NB4 (cell line): ENCODE results near the gene PFKFB3.

Experiments
- DNase-seq: peaks from one replicate; pipeline ENCODE4 v3.0.0; 2010; ENCODE audit warnings: low read depth
- H3K4me3 ChIP-seq: one replicate; pipeline ENCODE4 v1.5.1; 2011; ENCODE audit warnings: mild to moderate bottlenecking, low read depth, low read length, moderate library complexity
- MYC ChIP-seq: IDR thresholded peaks from 2 replicates; pipeline ENCODE4 v1.6.1; 2011; ENCODE audit warnings: low read depth, low read length
- POLR2A ChIP-seq: IDR thresholded peaks from 2 replicates; pipeline ENCODE4 v1.6.1; 2011; ENCODE audit warnings: mild to moderate bottlenecking; ENCODE audit not compliant: insufficient read length; ENCODE audit errors: extremely low read depth
- TF ChIP-seq, protein P1 (sequence below): IDR thresholded peaks from one replicate; pipeline ENCODE4 v1.5.1; 2012; ENCODE audit warnings: low read depth, low read length
- TF ChIP-seq, protein P2 (sequence below): IDR thresholded peaks from 2 replicates; pipeline ENCODE4 v1.6.1; 2011; ENCODE audit warnings: low read depth, low read length

The PFKFB3 gene

GRCh38 chr10:6255548-6256061 lies 52.9 kb downstream of the PFKFB3 start:
- DNase-seq = no peak
- TF ChIP-seq, protein P1, sequence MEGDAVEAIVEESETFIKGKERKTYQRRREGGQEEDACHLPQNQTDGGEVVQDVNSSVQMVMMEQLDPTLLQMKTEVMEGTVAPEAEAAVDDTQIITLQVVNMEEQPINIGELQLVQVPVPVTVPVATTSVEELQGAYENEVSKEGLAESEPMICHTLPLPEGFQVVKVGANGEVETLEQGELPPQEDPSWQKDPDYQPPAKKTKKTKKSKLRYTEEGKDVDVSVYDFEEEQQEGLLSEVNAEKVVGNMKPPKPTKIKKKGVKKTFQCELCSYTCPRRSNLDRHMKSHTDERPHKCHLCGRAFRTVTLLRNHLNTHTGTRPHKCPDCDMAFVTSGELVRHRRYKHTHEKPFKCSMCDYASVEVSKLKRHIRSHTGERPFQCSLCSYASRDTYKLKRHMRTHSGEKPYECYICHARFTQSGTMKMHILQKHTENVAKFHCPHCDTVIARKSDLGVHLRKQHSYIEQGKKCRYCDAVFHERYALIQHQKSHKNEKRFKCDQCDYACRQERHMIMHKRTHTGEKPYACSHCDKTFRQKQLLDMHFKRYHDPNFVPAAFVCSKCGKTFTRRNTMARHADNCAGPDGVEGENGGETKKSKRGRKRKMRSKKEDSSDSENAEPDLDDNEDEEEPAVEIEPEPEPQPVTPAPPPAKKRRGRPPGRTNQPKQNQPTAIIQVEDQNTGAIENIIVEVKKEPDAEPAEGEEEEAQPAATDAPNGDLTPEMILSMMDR = no peak
- TF ChIP-seq MYC (no peak), POLR2A (no peak)
- TF ChIP-seq, protein P2, sequence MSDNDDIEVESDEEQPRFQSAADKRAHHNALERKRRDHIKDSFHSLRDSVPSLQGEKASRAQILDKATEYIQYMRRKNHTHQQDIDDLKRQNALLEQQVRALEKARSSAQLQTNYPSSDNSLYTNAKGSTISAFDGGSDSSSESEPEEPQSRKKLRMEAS = no peak
- H3K4me3 ChIP-seq = no peak overlapping the region

DNA sequence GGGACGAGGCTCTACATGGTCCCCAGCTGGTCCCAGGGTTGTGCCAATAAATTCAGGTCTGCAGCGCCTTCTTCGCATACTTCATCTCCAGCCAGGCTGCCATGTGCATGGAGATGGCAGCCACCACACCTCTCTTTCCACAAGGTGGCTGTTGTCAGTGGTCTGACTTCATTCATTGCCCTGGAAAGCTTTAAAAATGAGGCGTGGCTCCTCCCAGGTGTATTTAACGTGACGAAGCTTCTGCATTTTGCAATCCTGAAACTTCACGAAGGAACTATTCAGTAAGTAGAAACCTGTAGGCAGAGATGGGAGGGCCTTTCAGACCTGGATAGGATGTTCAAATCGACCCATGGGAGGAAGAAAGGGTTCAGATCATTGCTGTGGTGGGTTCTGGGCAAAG lies 53.7 kb downstream of the PFKFB3 start:
- TF ChIP-seq MYC (no peak), POLR2A (no peak)
- TF ChIP-seq, protein P1 = no peak
- TF ChIP-seq, protein P2 = no peak
- H3K4me3 ChIP-seq = no peak overlapping the region
- DNase-seq = no peak

DNA sequence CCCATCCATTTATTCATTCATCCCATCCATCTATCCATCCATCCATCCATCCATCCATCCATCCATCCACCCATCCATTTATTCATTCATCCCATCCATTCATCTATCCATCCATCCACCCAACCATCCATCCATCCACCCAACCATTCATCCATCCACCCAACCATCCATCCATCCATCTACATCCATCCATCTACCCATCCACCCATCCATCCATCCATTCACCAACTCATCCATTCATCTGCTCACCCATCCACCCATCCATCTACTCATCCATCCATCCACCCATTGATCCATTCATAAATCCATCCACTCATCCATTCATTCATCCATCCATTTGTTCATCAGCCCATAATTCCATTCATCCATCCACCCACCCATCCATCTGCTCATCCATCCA lies 56.4 kb downstream of the PFKFB3 start:
- H3K4me3 ChIP-seq = no peak overlapping the region
- DNase-seq = no peak
- TF ChIP-seq, protein P1 = no peak
- no peak for TF ChIP-seq MYC
- TF ChIP-seq, protein P2 = no peak
- no peak for TF ChIP-seq POLR2A

DNA sequence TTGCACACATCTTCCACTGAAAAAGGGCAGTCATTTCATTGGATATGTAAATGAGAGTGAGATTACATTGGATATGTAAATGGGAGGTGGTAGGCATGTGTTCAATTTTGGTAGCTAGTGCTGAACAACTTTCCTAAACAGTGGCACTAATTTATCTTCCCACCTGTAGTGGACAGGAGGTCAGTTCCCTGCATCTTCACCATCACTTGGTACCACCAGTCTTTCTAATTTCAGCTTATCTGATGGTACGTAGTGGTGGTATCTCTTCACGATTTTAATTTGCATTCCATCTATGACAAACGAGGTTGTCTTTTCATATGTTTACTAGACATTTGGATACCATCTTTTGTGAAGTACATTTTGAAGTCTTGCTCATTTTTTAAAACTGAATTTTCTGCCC lies 58.1 kb downstream of the PFKFB3 start:
- TF ChIP-seq POLR2A (no peak), MYC (no peak)
- TF ChIP-seq, protein P2 = no peak
- TF ChIP-seq, protein P1 = no peak
- H3K4me3 ChIP-seq = no peak overlapping the region
- DNase-seq = no peak

GRCh38 chr10:6267941-6268340 lies 65.2 kb downstream of the PFKFB3 start:
- TF ChIP-seq, protein P1 = no peak
- TF ChIP-seq, protein P2 = no peak
- TF ChIP-seq POLR2A = no peak
- no peak for TF ChIP-seq MYC
- DNase-seq = no peak
- no peak overlapping the region for H3K4me3 ChIP-seq

- DNase-seq = no peak
- H3K4me3 ChIP-seq = no peak overlapping the region
- TF ChIP-seq POLR2A (no peak), MYC (no peak)
- TF ChIP-seq, protein P1 = no peak
- TF ChIP-seq, protein P2 = no peak
Measured at GRCh38 chr10:6269432-6269831, 66.7 kb downstream of the PFKFB3 start.
